Left lung (tissue), 10 donors: Measurements from ENCODE around the gene LRRC61. TPM values are rescaled to one million over a fixed set of nuclear protein-coding genes. Genes with fewer than 3 reads are reported as not detected.
A peak's percentile ranks its signal among the peaks of the same experiment; 100 is the strongest.

Experiments used
- ATAC-seq: fragments of 200-7000 bp; cut with Tn5 transposase; one replicate; pipeline ENCODE4 v1.9.1; 2020; ENCODE audit warnings: moderate library complexity
- DNase-seq, 4 donors: peaks; one replicate each; pipeline ENCODE4 v3.0.0-alpha.2; 2013 to 2020
- H3K27ac ChIP-seq, 2 donors: fragments of 200-600 bp; sonication (generic) in 1 of 2; one replicate each; pipeline versions ENCODE4 v1.5.0 to v1.8.0; 2020 to 2021
- H3K27me3 ChIP-seq, 2 donors: fragments of 200-600 bp; sonication (generic) in 1 of 2; one replicate each; pipeline versions ENCODE4 v1.5.0 to v1.8.0; 2020 to 2021
- H3K36me3 ChIP-seq, 2 donors: fragments of 200-600 bp; sonication (generic) in 1 of 2; one replicate each; pipeline versions ENCODE4 v1.5.0 to v1.8.0; 2020 to 2021
- H3K4me1 ChIP-seq, 2 donors: fragments of 200-600 bp; one replicate each; pipeline ENCODE4 v1.8.0; 2021
- H3K4me3 ChIP-seq, 2 donors: fragments of 200-600 bp; sonication (generic) in 1 of 2; one replicate each; pipeline versions ENCODE4 v1.5.0 to v1.8.0; 2020 to 2021; ENCODE audit warnings: mild to moderate bottlenecking in 1 of 2
- H3K9me3 ChIP-seq, 2 donors: fragments of 200-600 bp; sonication (generic) in 1 of 2; one replicate each; pipeline versions ENCODE4 v1.5.0 to v1.8.0; 2020 to 2021
- CTCF ChIP-seq, 2 donors: fragments of 200-600 bp; sonication (generic) in 1 of 2; IDR thresholded peaks; one replicate each; pipeline versions ENCODE4 v1.5.0 to v1.8.0; 2021; ENCODE audit warnings: antibody characterized with exemption in 2 of 2
- intact Hi-C, 2 donors: fragments of 100-400 bp; cut with DNase I; formaldehyde crosslinking; loops; one replicate each; pipeline versions ENCODE4 v1.11.2 to v1.14.2; 2022
- polyA plus RNA-seq, 6 donors: library from polyadenylated mRNA; unstranded; fragments of 120-200 nt; gene quantifications; one replicate each; pipeline ENCODE4 v1.2.1, GENCODE V29; 2013; ENCODE audit not compliant: insufficient read length in 6 of 6
- total RNA-seq, 2 donors: library from RNA; stranded (reverse); fragmentation: NEBNext Ultra II Directional; extraction: Animal tissue kit (Norgen Biotek cat#: 25700); gene quantifications; one replicate each; pipeline ENCODE4 v1.2.1, GENCODE V29; 2021
- donor health status: DM: no; HTN: yes; CAD: no.
- donor health status: DM: no; HTN: no; CAD: no.

The LRRC61 gene
- total and polyA plus RNA-seq, 8 donors = 9.0 to 22.5 (median 19.3) TPM

- no peak for TF ChIP-seq CTCF (IDR thresholded peaks at IDR 0.05)
- Histone ChIP-seq H3K9me3 (no peaks in the 10 kb centered on the region), H3K4me1 (peaks cover 15 to 46% of the 10 kb centered on the region in 2 donors), H3K27ac (peak overlapping the region; percentile 84 to 92), H3K36me3 (peaks cover 0 to 24% of the 10 kb centered on the region in 2 donors), H3K27me3 (no peaks in the 10 kb centered on the region), H3K4me3 (no peak overlapping the region)
- ATAC-seq (no peak), DNase-seq (no peak)
- intact Hi-C loops = no loop called here
Measured at GRCh38 chr7:150377196-150377595, 54.0 kb downstream of the LRRC61 start.

DNA sequence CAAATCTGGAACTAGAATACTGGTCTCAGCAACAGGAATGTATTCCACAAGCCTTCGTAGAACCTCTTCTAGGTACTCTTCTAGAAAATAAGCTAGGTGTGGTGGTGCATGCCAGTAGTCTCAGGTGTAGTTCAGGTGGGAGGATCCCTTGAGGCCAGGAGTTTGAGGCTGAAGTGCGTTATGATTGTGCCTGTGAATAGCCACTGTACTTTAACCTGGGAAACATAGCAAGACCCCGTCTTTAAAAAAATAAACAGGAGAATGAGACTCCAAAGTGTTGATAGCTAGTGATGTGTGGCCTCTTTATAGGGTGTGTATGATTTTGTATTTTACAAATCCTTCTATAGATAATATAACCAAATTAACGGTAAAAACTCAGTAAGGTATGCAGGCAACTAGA, 54.5 kb downstream of the LRRC61 start:
- DNase-seq (no peak), ATAC-seq (peak; percentile 6)
- Histone ChIP-seq H3K27me3 (no peaks in the 10 kb centered on the region), H3K27ac (peak overlapping the region; percentile 84 to 92), H3K9me3 (no peaks in the 10 kb centered on the region), H3K36me3 (peaks cover 0 to 20% of the 10 kb centered on the region in 2 donors), H3K4me1 (peaks cover 15 to 44% of the 10 kb centered on the region in 2 donors), H3K4me3 (no peak overlapping the region)
- intact Hi-C loops = no loop called here
- no peak for TF ChIP-seq CTCF (IDR thresholded peaks at IDR 0.05)

DNA sequence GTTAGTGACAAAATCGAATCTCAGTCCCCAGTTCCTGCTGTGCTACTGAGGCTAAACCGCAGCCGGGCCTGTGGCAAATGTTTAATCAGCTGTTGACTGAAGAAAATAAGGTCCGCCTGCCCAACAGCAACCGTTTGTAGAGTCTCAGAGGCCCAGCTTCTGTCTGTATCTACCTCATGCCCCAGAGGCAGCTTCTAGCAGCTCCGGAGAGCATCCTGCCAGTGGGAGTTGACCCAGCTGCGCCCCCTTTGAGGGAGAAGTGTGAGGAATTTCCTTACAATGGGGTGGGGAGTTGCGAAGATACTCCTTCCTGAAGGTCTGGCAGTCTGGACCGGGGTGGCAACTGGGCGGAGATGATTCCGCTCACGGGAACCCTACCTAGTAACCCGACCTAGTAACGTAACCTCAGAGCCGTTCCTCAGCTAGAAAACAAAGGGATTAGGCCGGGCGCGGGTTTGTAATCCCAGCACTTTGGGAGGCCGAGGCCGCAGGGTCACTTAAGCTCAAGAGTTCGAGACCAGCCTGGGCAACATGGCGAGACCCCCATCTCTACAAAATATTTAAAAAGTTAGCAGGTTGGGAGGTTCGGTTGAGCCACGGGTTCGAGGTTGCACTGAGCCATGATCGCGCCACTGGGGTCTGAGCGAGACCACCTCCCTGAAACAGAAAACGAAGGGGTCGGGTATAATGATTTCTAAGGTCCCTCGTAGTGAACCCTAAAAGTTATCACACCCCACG, 55.1 kb downstream of the LRRC61 start:
- intact Hi-C loops = no loop called here

DNA sequence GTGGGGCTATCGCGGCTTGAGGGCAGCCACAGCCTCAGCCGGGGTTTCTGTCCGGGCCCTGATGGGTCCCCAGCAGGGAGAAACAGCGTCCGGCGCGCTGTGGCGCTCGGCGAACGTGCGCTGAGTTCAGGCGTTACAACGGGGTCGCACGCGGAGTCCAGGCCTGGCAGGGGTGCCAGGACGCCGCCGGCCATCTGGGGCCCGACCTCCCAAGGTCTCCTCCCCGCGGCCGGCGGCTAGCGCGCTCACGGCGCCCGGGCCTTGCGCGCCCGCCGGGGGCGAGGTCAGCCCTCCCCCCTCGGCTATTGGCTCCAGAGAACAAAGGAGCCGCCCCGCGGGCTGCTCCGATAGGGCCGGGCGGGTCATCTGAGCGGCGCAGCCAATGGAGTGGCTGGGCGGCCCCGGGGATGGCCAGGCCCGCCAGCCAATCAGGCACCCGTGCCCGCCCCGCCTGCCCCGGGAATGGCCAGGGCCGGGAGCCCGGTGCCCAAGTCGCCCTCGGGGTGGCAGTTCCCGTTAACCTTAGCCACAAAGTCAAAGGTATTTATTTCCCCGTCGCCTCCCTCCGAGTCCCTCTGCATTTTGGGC, 55.8 kb downstream of the LRRC61 start, which contains the start of gene ZNF775:
Gene ZNF775, plus strand, starts transcription at position 478 of the 588 bp plus-strand sequence. CDS start 9,141 bp downstream, outside the sequence.
- intact Hi-C loops = no loop called here
- Histone ChIP-seq H3K4me1 (peaks cover 12 to 36% of the 10 kb centered on the region in 2 donors), H3K9me3 (no peaks in the 10 kb centered on the region), H3K4me3 (peak within 1 kb of the TSS; percentile 75 to 96), H3K27ac (peak within 1 kb of the TSS; percentile 84 to 92), H3K36me3 (peaks cover 0 to 6% of the 10 kb centered on the region in 2 donors), H3K27me3 (no peaks in the 10 kb centered on the region)
- peak; percentile 93 to 97 (median 96) for DNase-seq
- ATAC-seq = peak; percentile 96
- TF ChIP-seq CTCF (IDR thresholded peaks at IDR 0.05) = no peak

More for the DNA sequence above, 55.1 kb downstream of the LRRC61 start:
- H3K4me1 ChIP-seq = peaks cover 12 to 37% of the 10 kb centered on the region in 2 donors
- H3K4me3 ChIP-seq = peak overlapping the region; percentile 75 to 96
- H3K27me3 ChIP-seq = no peaks in the 10 kb centered on the region
- H3K9me3 ChIP-seq = no peaks in the 10 kb centered on the region
- H3K27ac ChIP-seq = peak overlapping the region; percentile 84 to 92
- peaks cover 0 to 13% of the 10 kb centered on the region in 2 donors for H3K36me3 ChIP-seq
- peak in 3 of 4 donors; percentile 64 to 77 (median 67) for DNase-seq
- peak; percentile 40 for ATAC-seq
- TF ChIP-seq CTCF (IDR thresholded peaks at IDR 0.05) = no peak
